OCI-LY1 (cell line): ENCODE data around the gene SFN.

ENCODE experiments used
- CTCF ChIP-seq: fragments of 200-600 bp; sonication (generic), shearing (Covaris generic); IDR thresholded peaks from 2 replicates; pipeline ENCODE4 v1.5.1; 2017; ENCODE audit warnings: mild to moderate bottlenecking, antibody characterized with exemption, low read length, moderate library complexity, mixed read lengths
- EZH2 ChIP-seq: fragments of 200-600 bp; sonication (generic), shearing (Covaris generic); IDR thresholded peaks from 2 replicates; pipeline ENCODE4 v1.8.0; 2017; ENCODE audit warnings: borderline replicate concordance, mixed run types, mild to moderate bottlenecking, antibody characterized with exemption, low read length, moderate library complexity, mixed read lengths

- TF ChIP-seq CTCF = no peak
- TF ChIP-seq EZH2 = no peak
Observed at GRCh38 chr1:26854906-26855305, 8.0 kb upstream of the SFN start.
